ENCODE measurements around the gene SRRM2. TPM values are rescaled to one million over a fixed set of nuclear protein-coding genes. Genes with fewer than 3 reads are reported as not detected.

Gene SRRM2
- total and polyA plus RNA-seq, 9 of the 15 experiments (the other 6 are each of a cell fraction or from before 2014, with no cell fraction given) = 26.7 to 563 (median 81.1) TPM

DNA sequence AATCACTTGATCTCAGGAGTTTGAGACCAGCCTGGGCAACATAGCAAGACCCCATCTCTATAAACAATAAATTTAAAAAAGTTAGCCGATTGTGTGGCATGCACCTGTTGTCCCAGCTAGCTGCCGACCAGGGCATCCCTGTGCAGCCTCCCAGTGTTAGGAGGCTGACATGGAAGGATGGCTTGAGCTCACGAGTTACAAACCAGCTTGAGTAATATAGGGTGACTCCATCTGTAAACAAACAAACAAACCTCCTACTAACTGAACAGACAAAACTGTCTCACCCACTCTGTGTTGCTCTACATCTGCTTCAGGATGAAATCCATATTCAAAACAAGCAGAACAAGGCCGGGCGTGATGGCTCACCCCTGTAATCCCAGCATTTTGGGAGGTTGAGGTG is 25.5 kb upstream of the SRRM2 start (continued):
- TF ChIP-seq, protein P1, sequence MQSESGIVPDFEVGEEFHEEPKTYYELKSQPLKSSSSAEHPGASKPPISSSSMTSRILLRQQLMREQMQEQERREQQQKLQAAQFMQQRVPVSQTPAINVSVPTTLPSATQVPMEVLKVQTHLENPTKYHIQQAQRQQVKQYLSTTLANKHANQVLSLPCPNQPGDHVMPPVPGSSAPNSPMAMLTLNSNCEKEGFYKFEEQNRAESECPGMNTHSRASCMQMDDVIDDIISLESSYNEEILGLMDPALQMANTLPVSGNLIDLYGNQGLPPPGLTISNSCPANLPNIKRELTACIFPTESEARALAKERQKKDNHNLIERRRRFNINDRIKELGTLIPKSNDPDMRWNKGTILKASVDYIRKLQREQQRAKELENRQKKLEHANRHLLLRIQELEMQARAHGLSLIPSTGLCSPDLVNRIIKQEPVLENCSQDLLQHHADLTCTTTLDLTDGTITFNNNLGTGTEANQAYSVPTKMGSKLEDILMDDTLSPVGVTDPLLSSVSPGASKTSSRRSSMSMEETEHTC (IDR thresholded peaks at IDR 0.05) = no peak
- no peak for TF ChIP-seq TAF9B (IDR thresholded peaks at IDR 0.05; ENCODE audit: partially characterized antibody)
- TF ChIP-seq ZNF778 (CRISPR knock-in tag; IDR thresholded peaks at IDR 0.05) = no peak
- TF ChIP-seq, protein P2, sequence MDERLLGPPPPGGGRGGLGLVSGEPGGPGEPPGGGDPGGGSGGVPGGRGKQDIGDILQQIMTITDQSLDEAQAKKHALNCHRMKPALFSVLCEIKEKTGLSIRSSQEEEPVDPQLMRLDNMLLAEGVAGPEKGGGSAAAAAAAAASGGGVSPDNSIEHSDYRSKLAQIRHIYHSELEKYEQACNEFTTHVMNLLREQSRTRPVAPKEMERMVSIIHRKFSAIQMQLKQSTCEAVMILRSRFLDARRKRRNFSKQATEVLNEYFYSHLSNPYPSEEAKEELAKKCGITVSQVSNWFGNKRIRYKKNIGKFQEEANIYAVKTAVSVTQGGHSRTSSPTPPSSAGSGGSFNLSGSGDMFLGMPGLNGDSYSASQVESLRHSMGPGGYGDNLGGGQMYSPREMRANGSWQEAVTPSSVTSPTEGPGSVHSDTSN (CRISPR knock-in tag; IDR thresholded peaks at IDR 0.05; ENCODE audit: low read depth) = no peak
- TF ChIP-seq, protein P2 (tag; conservative IDR thresholded peaks at IDR 0.05; ENCODE audit: low read depth) = no peak
- TF ChIP-seq BMI1 (IDR thresholded peaks at IDR 0.05; ENCODE audit: low read length) = no peak
- TF ChIP-seq, protein P3, sequence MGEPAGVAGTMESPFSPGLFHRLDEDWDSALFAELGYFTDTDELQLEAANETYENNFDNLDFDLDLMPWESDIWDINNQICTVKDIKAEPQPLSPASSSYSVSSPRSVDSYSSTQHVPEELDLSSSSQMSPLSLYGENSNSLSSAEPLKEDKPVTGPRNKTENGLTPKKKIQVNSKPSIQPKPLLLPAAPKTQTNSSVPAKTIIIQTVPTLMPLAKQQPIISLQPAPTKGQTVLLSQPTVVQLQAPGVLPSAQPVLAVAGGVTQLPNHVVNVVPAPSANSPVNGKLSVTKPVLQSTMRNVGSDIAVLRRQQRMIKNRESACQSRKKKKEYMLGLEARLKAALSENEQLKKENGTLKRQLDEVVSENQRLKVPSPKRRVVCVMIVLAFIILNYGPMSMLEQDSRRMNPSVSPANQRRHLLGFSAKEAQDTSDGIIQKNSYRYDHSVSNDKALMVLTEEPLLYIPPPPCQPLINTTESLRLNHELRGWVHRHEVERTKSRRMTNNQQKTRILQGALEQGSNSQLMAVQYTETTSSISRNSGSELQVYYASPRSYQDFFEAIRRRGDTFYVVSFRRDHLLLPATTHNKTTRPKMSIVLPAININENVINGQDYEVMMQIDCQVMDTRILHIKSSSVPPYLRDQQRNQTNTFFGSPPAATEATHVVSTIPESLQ (CRISPR knock-in tag; IDR thresholded peaks at IDR 0.05) = no peak
- TF ChIP-seq TSC22D4 (tag; IDR thresholded peaks at IDR 0.05) = no peak
